GM18499 (cell line): ENCODE measurements around the gene PACSIN1.

ENCODE experiments used
- ATAC-seq: cut with Tn5 transposase; IDR thresholded peaks from one replicate; pipeline ENCODE4 v1.9.1; 2021; ENCODE audit warnings: moderate number of reproducible peaks; ENCODE audit not compliant: insufficient read depth, unreplicated experiment

PACSIN1 gene

GRCh38 chr6:34540222-34540621 lies 74.3 kb downstream of the PACSIN1 start:
- no peak for ATAC-seq

GRCh38 chr6:34540841-34541240 lies 75.0 kb downstream of the PACSIN1 start:
- ATAC-seq: no peak

- no peak for ATAC-seq
Observed at GRCh38 chr6:34543421-34543820, 77.5 kb downstream of the PACSIN1 start.

- no peak for ATAC-seq
Observed at GRCh38 chr6:34544052-34544604, 78.3 kb downstream of the PACSIN1 start.

GRCh38 chr6:34544776-34545471 lies 79.0 kb downstream of the PACSIN1 start:
- no peak for ATAC-seq

GRCh38 chr6:34546551-34547321 lies 80.9 kb downstream of the PACSIN1 start:
- ATAC-seq: no peak

- ATAC-seq: no peak
Observed at GRCh38 chr6:34547701-34548644, 82.1 kb downstream of the PACSIN1 start.

GRCh38 chr6:34549026-34549803 lies 83.3 kb downstream of the PACSIN1 start:
- no peak for ATAC-seq

- ATAC-seq: no peak
Observed at GRCh38 chr6:34549804-34550202, 83.9 kb downstream of the PACSIN1 start.

- no peak for ATAC-seq
Observed at GRCh38 chr6:34551720-34552119, 85.8 kb downstream of the PACSIN1 start.

- ATAC-seq: no peak
Observed at GRCh38 chr6:34552620-34553019, 86.7 kb downstream of the PACSIN1 start.

- no peak for ATAC-seq
Observed at GRCh38 chr6:34553146-34553545, 87.3 kb downstream of the PACSIN1 start.

- ATAC-seq: no peak
Observed at GRCh38 chr6:34553750-34554149, 87.9 kb downstream of the PACSIN1 start.

GRCh38 chr6:34554291-34555006 lies 88.6 kb downstream of the PACSIN1 start:
- no peak for ATAC-seq

- no peak for ATAC-seq
Observed at GRCh38 chr6:34555007-34555322, 89.1 kb downstream of the PACSIN1 start.

GRCh38 chr6:34555328-34555727 lies 89.5 kb downstream of the PACSIN1 start:
- ATAC-seq: no peak

- no peak for ATAC-seq
Observed at GRCh38 chr6:34556031-34556471, 90.2 kb downstream of the PACSIN1 start, which contains the start of gene SPDEF. SPDEF (minus strand) TSS chr6:34556329; CDS start chr6:34544455, 11,874 bp downstream.

GRCh38 chr6:34556493-34556892 lies 90.6 kb downstream of the PACSIN1 start:
- no peak for ATAC-seq

- no peak for ATAC-seq
Observed at GRCh38 chr6:34557228-34557627, 91.4 kb downstream of the PACSIN1 start.
